Stimulated activated naive CD8-positive, alpha-beta T cell treated with anti-CD3 and anti-CD28 coated beads, Interleukin-15, amount 100 ng/mL, for 72 hours (primary cell): ENCODE results near the gene FLG.
"Not testable (repeated sequence)": the region's sequence is repeated elsewhere in the genome, so short reads cannot be mapped to it uniquely, and the experiment has no call there.

Source experiments
- ATAC-seq: fragments of 150-1000 bp; cut with Tn5 transposase; 2 replicates; pipeline ENCODE4 v1.10.0; 2021; ENCODE audit warnings: mild to moderate bottlenecking, moderate library complexity
- DNase-seq, 2 donors: peaks; one replicate each; pipeline ENCODE4 v3.0.0; 2021 to 2022
- H3K27ac Mint-ChIP-seq, 2 donors: one replicate each; pipeline ENCODE4 v1.8.0; 2022; ENCODE audit warnings: mild to moderate bottlenecking in 2 of 2, mixed read lengths in 2 of 2, moderate library complexity in 2 of 2
- H3K27me3 Mint-ChIP-seq: one replicate; pipeline ENCODE4 v1.8.0; 2022; ENCODE audit warnings: mixed read lengths
- H3K4me1 Mint-ChIP-seq: one replicate; pipeline ENCODE4 v1.8.0; 2022; ENCODE audit warnings: mild to moderate bottlenecking, mixed read lengths
- H3K4me3 Mint-ChIP-seq, 2 donors: one replicate each; pipeline ENCODE4 v1.8.0; 2022; ENCODE audit warnings: mild to moderate bottlenecking in 2 of 2, mixed read lengths in 2 of 2, moderate library complexity in 1 of 2
- H3K9me3 Mint-ChIP-seq, 2 donors: one replicate each; pipeline ENCODE4 v1.8.0; 2022; ENCODE audit warnings: mixed read lengths in 2 of 2

Gene FLG

DNA sequence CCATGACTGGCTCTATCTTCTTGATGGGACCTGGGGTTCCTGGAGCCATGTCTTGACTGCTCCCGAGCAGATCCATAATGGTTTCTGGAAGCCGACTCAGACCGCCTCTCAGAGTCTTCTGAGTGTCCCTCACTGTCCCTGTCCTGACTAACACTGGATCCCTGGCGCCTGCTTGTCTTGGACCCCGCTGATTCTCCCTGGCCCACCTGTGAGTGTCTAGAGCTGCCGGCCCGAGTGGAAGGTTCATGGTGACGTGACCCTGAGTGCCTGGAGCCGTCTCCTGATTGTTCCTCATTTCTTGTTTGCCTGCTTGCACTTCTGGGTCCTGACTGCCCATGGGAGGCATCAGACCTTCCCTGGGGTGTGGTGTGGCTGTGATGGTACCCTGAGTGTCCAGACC, 15.1 kb downstream of the FLG start:
- no peak overlapping the region for H3K4me3 Mint-ChIP-seq
- peaks cover 23 to 57% of the 10 kb centered on the region in 2 donors for H3K9me3 Mint-ChIP-seq
- H3K27ac Mint-ChIP-seq, result peak overlapping the region in 1 of 2 donors; percentile 48

DNA sequence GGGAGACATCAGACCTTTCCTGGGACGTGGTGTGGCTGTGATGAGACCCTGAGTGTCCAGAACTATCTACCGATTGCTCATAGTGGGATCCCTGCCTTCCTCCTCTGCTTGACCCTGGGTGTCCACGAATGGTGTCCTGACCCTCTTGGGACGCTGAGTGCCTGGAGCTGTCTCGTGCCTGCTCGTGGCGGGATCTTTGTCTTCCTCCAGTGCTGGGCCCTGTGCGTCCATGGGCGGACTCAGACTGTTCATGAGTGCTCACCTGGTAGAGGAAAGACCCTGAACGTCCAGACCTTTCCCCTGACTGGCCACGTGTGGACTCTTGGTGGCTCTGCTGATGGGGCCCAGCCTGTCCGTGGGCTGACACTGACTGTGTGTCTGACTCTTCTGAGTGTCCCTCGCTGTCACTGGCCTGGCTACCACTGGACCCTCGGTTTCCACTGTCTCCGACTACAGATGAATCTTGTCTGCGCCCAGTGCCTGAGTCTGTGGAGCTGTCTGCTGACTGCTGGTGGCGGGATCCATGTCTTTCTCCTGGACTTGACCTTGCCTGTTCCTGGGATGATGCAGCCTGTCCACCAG, 15.6 kb downstream of the FLG start:
- not testable (repeated sequence) for H3K27me3 Mint-ChIP-seq, H3K4me3 Mint-ChIP-seq, H3K27ac Mint-ChIP-seq, DNase-seq, H3K4me1 Mint-ChIP-seq, ATAC-seq
- peaks cover 22 to 63% of the 10 kb centered on the region in 2 donors for H3K9me3 Mint-ChIP-seq

More for the DNA sequence above, 15.1 kb downstream of the FLG start:
- H3K27me3 Mint-ChIP-seq, result no peaks in the 10 kb centered on the region
- DNase-seq (no peak), ATAC-seq (no peak)
- no peaks in the 10 kb centered on the region for H3K4me1 Mint-ChIP-seq

DNA sequence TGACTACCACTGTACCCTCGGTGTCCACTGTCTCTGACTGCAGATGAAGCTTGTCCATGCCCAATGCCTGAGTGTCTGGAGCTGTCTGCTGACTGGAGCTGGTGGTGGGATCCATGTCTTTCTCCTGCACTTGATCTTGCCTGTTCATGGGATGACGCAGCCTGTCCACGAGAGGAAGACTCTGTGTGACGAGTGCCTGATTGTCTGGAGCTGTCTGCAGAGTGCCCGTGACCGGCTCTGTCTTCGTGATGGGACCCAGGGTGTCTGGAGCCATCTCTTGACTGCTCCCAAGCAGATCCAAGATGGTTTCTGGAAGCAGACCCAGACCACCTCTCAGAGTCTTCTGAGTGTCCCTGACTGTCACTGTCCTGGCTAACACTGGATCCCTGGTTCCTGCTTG, 16.3 kb downstream of the FLG start:
- not testable (repeated sequence) for ATAC-seq, H3K27me3 Mint-ChIP-seq, H3K27ac Mint-ChIP-seq, DNase-seq, H3K4me1 Mint-ChIP-seq, H3K4me3 Mint-ChIP-seq
- peaks cover 15 to 69% of the 10 kb centered on the region in 2 donors for H3K9me3 Mint-ChIP-seq

DNA sequence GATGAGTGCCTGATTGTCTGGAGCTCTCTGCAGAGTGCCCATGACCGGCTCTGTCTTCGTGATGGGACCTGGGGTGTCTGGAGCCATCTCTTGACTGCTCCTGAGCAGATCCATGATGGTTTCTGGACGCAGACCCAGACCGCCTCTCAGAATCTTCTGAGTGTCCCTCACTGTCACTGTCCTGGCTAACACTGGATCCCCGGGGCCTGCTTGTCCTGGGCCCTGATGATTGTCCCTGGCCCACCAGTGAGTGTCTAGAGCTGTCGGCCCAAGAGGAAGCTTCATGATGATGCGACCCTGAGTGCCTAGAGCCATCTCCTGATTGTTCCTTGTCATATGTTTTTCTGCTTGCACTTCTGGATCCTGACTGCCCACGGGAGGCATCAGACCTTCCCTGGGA, 17.1 kb downstream of the FLG start:
- Mint-ChIP-seq H3K27ac (peak overlapping the region in 1 of 2 donors; percentile 55), H3K9me3 (peaks cover 14 to 75% of the 10 kb centered on the region in 2 donors)
- DNase-seq, ATAC-seq, H3K27me3 Mint-ChIP-seq, H3K4me3 Mint-ChIP-seq, H3K4me1 Mint-ChIP-seq: not testable (repeated sequence)

DNA sequence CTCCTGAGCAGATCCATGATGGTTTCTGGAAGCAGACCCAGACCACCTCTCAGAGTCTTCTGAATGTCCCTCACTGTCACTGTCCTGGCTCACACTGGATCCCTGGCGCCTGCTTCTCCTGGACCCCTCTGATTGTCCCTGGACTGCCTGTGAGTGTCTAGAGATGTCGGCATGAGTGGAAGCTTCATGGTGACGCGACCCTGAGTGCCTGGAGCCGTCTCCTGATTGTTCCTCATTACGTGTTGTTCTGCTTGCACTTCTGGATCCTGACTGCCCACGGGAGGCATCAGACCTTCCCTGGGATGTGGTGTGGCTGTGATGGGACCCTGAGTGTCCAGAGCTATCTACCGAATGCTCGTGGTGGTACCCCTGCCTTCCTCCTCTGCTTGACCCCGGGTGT, 18.9 kb downstream of the FLG start:
- peaks cover 11 to 61% of the 10 kb centered on the region in 2 donors for H3K9me3 Mint-ChIP-seq

DNA sequence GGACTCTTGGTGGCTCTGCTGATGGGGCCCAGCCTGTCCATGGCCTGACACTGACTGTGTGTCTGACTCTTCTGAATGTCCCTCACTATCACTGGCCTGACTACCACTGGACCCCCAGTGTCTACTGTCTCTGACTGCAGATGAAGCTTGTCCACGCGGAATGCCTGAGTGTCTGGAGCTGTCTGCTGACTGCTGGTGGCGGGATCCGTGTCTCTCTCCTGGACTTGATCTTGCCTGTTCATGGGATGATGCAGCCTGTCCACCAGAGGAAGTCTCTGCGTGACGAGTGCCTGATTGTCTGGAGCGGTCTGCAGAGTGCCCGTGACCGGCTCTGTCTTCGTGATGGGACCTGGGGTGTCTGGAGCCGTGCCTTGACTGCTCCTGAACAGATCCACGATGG, 20.3 kb downstream of the FLG start:
- H3K9me3 Mint-ChIP-seq, result peaks cover 10 to 47% of the 10 kb centered on the region in 2 donors
- not testable (repeated sequence) for DNase-seq, H3K27me3 Mint-ChIP-seq, H3K4me1 Mint-ChIP-seq, H3K4me3 Mint-ChIP-seq, ATAC-seq, H3K27ac Mint-ChIP-seq

More for the DNA sequence above, 18.9 kb downstream of the FLG start:
- H3K27ac Mint-ChIP-seq, H3K4me1 Mint-ChIP-seq, ATAC-seq, H3K4me3 Mint-ChIP-seq, DNase-seq, H3K27me3 Mint-ChIP-seq: not testable (repeated sequence)

DNA sequence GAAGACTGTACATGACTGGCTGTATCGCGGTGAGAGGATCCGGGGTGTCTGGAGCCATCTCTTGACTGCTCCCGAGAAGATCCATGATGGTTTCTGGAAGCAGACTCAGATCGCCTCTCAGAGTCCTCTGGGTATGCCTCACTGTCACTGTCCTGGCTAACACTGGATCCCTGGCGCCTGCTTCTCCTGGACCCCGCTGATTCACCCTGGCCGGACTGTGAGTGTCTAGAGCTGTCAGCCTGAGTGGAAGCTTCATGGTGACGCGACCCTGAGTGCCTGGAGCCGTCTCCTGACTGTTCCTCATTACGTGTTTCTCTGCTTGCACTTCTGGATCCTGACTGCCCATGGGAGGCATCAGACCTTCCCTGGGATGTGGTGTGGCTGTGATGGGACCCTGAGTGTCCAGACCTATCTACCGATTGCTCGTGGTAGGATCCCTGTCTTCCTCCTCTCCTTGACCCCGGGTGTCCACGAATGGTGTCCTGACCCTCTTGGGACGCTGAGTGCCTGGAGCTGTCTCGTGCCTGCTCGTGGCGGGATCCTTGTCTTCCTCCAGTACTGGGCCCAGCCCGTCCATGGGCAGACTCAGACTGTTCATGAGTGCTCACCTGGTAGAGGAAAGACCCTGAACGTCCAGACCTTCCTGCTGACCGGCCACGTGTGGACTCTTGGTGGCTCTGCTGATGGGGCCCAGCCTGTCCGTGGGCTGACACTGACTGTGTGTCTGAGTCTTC, 21.7 kb downstream of the FLG start:
- H3K9me3 Mint-ChIP-seq, result peaks cover under 1 to 32% of the 10 kb centered on the region in 2 donors
- not testable (repeated sequence) for DNase-seq, H3K27ac Mint-ChIP-seq, ATAC-seq, H3K4me1 Mint-ChIP-seq, H3K4me3 Mint-ChIP-seq, H3K27me3 Mint-ChIP-seq

DNA sequence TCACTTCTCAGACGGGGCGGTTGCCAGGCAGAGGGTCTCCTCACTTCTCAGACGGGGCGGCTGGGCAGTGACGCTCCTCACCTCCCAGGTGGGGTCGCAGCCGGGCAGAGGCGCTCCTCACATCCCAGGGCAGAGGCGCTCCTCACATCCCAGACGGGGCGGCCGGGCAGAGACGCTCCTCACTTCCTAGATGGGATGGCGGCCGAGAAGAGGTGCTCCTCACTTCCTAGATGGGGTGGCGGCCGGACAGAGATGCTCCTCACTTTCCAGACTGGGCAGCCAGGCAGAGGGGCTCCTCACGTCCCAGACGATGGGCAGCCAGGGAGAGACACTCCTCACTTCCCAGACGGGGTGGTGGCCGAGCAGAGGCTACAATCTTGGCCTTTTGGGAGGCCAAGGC, 68.6 kb downstream of the FLG start:
- H3K27me3 Mint-ChIP-seq, H3K4me3 Mint-ChIP-seq, DNase-seq, H3K27ac Mint-ChIP-seq, ATAC-seq, H3K4me1 Mint-ChIP-seq: not testable (repeated sequence)
- peaks cover 8 to 13% of the 10 kb centered on the region in 2 donors for H3K9me3 Mint-ChIP-seq
